ES-I3 (cell line): ENCODE data around the gene CFAP251.

Source experiments
- H3K36me3 ChIP-seq: 2 replicates; pipeline ENCODE4 v1.6.1; 2013; ENCODE audit warnings: mild to moderate bottlenecking, low read length, control low read depth, moderate library complexity; ENCODE audit not compliant: insufficient read depth
- H3K4me1 ChIP-seq: 2 replicates; pipeline ENCODE4 v1.6.1; 2013; ENCODE audit warnings: mild to moderate bottlenecking, control low read depth, low read length; ENCODE audit not compliant: insufficient read depth
- H3K9ac ChIP-seq: 2 replicates; pipeline ENCODE4 v1.6.1; 2013; ENCODE audit warnings: low read depth, mild to moderate bottlenecking, low read length, moderate library complexity
- H3K9me3 ChIP-seq: 2 replicates; pipeline ENCODE4 v1.6.1; 2013; ENCODE audit warnings: mild to moderate bottlenecking, low read length, moderate library complexity; ENCODE audit not compliant: control insufficient read depth, insufficient read depth

The CFAP251 gene

DNA sequence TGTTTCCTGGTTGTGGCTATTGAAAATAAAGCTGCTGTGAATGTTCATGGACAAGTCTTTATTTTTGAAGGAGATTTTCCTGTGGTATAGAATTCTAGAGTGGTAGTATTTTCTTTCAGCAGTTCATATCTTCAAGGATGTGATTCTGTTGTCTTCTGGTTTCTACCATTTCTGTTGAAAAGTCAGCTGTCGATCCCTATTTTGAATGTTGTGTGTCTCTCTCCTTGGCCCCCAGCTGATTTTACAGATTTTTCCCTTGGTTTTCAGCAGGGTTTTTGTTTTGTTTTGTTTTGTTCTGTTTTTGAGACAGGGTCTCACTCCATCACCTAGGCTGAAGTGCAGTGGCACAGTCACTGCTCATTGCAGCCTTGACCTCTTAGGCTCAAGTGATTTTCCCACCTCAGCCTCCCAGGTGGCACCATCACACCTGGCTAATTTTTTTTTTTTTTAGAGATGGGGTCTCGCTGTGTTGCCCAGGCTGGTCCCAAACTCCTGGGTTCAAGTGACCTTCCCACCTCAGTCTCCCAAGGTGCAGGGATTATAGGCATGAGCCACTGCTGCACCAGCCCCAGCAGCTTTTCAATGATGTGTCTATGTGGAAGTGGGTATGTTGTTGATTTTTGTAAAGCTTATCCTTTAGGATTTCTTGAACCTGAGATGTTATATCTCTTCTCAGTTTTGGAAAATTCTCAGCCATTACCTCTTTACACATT, 28.1 kb downstream of the CFAP251 start:
- no peaks in the 10 kb centered on the region for H3K36me3 ChIP-seq
- no peaks in the 10 kb centered on the region for H3K4me1 ChIP-seq
- H3K9me3 ChIP-seq, result no peaks in the 10 kb centered on the region
- H3K9ac ChIP-seq, result no peak overlapping the region

DNA sequence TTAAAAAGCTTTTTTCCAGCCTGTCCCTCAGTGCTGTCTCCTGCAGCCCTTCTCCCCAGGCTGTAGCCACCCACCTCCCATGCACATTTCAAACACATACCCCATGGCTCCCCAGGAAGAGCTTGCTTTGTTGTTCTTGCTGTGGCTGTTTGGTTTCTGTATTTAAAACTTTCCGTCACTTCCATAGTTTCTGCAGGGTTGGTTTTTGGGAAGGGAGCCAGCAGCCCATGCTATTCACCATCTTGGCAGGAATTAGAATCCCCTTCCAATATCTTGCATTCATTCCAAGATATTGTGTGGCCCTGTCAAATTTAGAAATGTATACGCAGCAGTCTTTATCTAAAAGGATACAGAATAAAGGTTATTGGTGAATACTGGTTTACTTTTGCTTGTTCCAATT, 29.6 kb downstream of the CFAP251 start:
- Histone ChIP-seq H3K9ac (no peak overlapping the region), H3K9me3 (no peaks in the 10 kb centered on the region), H3K4me1 (no peaks in the 10 kb centered on the region), H3K36me3 (no peaks in the 10 kb centered on the region)

DNA sequence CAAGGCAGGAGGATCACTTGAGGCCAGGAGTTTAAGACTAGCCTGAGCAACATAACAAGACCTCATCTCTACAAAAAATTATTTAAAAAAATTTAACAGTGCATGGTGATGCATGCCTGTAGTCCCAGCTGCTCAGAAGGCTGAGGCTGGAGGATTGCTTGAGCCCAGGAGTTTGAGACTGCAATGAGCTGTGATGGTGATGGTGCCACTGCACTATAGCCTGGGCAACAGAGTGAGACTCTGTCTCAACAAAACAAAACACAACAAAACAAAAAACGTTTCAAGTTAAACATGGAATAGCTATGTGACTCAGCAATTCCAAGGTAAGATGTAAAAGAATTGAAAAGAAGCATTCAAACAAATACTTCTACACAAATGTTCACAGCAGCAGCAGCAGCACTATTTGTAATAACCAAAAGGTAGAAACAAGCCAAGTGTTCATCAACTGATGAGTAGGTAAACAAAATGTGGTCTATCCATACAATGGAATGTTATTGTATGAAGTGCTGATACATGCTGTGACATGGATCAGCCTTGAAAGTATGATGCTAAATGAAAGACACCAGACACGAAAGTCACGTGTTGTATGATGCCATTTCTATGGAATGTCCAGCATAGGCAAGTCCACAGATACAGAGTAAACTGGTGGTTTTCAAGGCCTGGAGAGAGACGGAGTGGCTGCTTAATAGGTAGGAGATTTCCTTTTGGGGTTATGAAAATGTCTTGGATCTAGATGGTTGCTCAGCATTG, 31.4 kb downstream of the CFAP251 start:
- Histone ChIP-seq H3K9ac (no peak overlapping the region), H3K4me1 (no peaks in the 10 kb centered on the region), H3K9me3 (no peaks in the 10 kb centered on the region), H3K36me3 (no peaks in the 10 kb centered on the region)

DNA sequence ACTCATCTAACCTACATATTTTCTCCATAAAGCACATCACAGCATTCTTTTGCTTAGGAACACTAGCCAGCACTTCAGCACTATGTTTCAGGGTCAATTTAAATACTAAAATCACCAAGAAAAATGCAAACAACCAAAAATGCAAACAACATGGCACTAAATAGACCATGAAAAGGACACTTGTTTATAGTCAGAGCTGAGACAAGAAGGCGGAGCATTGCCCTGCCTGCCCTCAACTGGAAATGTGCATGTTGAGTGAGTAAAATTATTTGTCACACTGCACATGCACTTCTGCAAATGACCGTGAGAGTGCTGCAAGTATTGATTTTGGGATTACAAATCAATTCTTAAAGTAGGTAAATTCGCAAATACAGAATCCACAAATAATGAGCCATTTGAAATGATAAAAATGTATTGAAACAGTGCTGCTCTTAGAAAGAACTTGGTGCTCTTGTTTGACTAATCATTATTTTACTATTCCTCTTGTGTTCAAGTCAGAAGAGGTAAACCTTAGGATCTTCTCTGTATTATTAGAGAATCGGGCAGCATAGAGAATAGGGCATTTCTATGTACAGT, 34.8 kb downstream of the CFAP251 start:
- Histone ChIP-seq H3K9me3 (no peaks in the 10 kb centered on the region), H3K9ac (no peak overlapping the region), H3K4me1 (peaks cover 6% of the 10 kb centered on the region), H3K36me3 (no peaks in the 10 kb centered on the region)

DNA sequence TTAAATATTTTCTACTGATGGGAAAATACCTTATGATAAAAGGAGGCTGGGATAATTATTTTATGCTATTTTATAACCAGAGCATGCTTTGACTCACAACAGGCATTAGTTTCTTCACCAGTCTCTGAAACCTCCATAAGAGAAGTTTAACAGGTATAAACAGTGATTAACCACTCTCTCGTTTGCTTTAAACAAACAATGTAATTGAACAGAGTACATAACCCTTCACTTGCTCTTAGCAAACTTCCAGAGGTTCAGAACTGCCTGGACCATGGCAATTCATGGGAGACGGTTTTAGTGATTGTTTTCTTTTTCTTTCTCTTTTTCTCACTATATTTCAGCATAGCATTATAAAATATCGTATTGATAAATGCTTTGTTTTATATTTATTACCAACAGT, 35.3 kb downstream of the CFAP251 start:
- H3K4me1 ChIP-seq, result peaks cover 9% of the 10 kb centered on the region
- no peaks in the 10 kb centered on the region for H3K9me3 ChIP-seq
- no peaks in the 10 kb centered on the region for H3K36me3 ChIP-seq
- H3K9ac ChIP-seq, result no peak overlapping the region

DNA sequence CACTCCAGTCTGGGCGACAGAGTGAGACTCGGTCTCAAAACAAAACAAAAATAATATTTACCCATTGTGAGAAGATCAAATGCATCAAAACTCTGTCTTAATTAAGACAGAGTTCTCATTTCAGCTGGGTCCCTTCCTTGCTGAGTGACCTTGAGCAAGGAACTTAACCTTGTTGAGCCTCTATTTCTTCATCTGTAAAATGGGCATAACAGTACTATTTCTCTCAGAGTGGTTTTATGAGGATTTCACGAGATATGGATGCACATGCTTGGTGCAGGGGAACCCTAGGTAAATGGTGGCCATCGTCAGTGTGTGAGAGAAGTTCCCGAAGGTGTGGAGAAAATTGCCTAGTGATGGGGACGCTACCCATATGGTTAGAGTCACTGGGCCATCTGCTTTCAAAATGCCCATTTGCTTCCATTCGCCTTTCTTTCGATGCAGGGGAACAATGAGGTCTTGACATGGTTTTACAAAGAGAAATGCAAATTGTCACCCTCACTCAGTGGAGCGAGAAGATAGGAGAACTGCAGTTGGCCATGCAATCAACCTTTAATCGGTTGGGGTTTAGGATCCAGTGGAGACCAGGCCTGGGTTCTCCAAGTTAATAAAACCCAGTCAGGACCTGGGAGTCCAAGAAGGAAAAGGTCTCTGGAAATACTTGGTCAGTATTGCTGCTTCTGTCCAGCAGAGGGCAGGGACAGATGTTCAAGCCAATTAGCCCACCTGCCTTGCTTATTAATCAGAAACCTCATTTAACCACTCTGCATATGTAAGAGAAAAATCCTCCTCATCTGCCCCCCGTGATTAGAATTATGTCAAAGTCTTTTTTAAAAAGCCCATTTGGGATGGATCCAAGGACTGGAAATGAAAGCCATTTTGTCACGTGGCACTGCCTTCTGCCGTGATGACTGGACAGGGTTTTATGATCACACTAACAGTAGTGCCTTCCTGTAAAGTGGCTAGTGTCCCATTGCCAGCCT, 37.2 kb downstream of the CFAP251 start:
- Histone ChIP-seq H3K9ac (no peak overlapping the region), H3K36me3 (no peaks in the 10 kb centered on the region), H3K4me1 (peaks cover 9% of the 10 kb centered on the region), H3K9me3 (no peaks in the 10 kb centered on the region)

DNA sequence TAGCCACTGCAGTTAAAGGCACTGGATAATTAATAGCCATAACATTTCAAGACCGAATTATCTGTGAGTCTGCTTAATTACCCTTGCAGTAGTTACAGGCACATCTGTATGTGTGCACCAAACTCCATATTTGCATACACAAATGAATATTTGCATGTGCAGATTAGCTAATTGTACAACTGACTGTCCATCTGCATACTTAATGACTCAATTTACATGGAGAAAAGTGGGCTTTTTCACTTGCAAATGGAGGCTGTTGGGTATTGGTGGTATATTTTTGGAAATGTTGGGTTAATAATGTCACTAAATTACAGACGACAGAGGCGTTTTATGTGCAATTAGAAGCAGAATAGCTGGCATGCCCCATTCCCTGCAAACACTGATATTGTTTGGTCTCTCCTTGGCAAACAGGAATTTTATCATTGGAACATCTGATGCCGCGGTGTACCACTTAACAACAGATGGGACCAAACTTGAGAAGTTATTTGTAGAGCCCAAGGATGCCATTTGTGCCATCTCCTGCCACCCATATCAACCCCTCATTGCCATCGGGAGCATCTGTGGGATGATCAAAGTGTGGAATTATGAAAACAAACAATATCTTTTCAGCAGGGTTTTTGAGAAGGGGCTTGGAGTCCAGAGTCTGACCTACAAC, 39.6 kb downstream of the CFAP251 start:
- H3K4me1 ChIP-seq, result peaks cover 9% of the 10 kb centered on the region
- no peaks in the 10 kb centered on the region for H3K36me3 ChIP-seq
- H3K9ac ChIP-seq, result no peak overlapping the region
- H3K9me3 ChIP-seq, result no peaks in the 10 kb centered on the region

DNA sequence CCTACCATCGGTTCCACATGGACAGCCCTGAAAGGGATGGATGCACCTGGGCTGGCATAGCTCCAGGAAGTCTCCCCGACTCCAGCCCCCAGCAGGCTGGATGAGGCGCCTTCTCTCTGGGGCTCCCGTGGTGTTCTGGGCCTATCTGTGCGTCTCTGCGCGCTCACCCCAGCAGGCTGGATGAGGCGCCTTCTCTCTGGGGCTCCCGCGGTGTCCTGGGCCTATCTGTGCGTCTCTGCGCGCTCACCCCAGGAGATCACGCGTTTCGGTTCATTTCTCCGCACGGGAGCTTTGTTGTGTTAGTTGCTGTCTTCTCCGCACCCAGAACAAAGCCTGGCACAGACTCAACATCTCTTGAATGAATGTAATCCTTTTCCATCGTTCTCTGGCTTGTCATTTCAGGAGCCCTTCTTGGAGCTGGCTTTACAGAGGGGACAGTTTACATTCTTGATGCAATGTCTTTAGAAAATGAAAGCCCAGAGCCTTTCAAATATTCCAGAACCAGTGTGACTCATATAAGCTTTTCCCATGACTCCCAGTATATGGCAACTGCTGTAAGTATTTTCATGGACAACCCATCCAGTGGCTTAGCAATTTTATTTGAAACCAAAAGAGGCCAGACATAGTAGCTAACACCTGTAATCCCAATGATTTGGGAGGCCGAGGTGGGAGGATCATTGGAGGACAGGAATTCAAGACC, 40.3 kb downstream of the CFAP251 start:
- Histone ChIP-seq H3K4me1 (peaks cover 9% of the 10 kb centered on the region), H3K36me3 (no peaks in the 10 kb centered on the region; the same call in 1 of the 2 replicates), H3K9me3 (no peaks in the 10 kb centered on the region), H3K9ac (no peak overlapping the region)

DNA sequence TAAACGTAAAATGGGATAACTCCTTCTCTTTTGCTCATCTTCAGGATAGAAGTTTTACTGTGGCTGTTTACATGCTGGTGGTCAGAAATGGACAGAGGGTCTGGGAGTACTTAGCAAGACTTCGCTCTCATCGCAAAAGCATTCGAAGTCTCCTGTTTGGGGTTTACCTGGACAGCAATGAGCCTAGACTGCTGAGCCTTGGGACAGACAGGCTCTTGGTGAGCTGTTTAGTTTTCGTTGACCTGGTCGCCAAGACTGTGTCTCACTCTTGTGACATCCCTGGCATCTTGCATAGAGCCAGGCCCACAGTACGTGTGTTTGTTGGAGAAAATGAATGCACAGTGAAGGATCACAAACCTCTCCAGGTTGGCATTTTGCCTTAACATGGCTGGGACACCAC, 42.1 kb downstream of the CFAP251 start:
- Histone ChIP-seq H3K4me1 (peaks cover 9% of the 10 kb centered on the region), H3K9me3 (no peaks in the 10 kb centered on the region), H3K9ac (no peak overlapping the region), H3K36me3 (no peaks in the 10 kb centered on the region; the same call in 1 of the 2 replicates)

DNA sequence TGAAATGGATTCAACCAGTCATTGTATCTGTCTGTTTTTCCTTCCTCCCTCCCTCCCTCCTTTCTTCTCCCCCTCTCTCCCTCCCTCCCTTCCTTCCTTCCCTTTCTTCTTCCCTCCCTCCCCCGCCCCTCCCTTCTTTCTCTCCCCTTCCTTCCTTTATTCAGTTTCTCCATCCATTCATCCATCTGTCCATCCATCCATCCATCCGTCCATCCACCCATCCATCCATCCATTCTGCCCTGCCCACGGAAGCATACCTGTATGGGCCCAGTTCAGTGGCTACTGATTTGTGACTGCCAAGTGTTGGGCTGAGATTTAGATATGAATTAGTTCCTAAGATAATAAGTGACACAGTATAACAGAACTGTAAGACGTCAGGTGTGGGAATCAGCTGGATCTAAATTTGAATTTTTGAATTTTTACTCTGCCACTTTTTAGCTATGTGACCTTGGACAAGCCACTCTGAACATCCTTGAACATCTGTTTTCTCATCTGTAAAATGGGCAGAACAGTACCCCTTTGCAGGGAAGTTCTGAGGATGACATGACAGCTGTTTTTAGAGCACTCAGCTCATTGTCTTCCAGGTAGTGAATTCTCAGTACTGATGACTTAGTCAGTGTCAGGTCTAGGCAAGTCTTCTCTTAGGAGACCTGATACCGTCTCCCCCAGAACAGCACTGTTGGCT, 42.9 kb downstream of the CFAP251 start:
- Histone ChIP-seq H3K36me3 (no peaks in the 10 kb centered on the region; the same call in 1 of the 2 replicates), H3K9me3 (no peaks in the 10 kb centered on the region), H3K9ac (no peak overlapping the region), H3K4me1 (peaks cover 9% of the 10 kb centered on the region)

DNA sequence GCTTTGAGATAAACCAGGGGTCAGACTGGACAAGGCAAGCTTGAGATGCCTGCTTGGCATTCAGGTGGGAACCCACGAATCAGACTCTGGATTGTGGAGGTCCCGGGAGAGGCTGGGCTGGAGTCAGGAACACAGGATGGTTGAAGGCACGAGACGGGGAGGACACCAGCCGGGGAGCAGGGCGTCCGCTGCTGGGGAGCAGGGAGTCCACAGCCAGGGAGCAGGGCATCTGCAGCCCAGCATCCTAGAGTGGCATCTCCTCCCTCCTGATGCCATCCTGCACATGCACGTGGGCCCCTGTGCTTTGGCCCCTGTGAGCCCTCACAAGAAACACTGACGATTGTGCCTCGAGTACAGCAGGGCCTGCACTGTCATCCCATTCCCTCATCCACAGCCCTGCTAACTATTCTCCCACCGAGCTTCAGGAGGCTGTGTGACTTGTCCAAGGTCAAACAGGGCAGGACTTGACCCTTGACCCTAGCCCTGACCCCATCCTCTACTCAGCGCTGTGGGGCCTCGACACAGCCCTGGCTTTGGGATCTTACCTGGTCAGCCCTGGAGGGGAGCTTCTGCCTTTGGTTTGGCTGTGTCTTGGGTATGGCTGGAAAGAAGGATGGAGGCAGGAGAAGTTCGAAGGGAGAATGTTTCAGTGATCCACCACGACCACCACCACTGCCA, 45.1 kb downstream of the CFAP251 start:
- no peak overlapping the region for H3K9ac ChIP-seq
- H3K9me3 ChIP-seq, result no peaks in the 10 kb centered on the region
- no peaks in the 10 kb centered on the region; the same call in 1 of the 2 replicates for H3K36me3 ChIP-seq
- peaks cover under 1% of the 10 kb centered on the region; the same call in 1 of the 2 replicates for H3K4me1 ChIP-seq

DNA sequence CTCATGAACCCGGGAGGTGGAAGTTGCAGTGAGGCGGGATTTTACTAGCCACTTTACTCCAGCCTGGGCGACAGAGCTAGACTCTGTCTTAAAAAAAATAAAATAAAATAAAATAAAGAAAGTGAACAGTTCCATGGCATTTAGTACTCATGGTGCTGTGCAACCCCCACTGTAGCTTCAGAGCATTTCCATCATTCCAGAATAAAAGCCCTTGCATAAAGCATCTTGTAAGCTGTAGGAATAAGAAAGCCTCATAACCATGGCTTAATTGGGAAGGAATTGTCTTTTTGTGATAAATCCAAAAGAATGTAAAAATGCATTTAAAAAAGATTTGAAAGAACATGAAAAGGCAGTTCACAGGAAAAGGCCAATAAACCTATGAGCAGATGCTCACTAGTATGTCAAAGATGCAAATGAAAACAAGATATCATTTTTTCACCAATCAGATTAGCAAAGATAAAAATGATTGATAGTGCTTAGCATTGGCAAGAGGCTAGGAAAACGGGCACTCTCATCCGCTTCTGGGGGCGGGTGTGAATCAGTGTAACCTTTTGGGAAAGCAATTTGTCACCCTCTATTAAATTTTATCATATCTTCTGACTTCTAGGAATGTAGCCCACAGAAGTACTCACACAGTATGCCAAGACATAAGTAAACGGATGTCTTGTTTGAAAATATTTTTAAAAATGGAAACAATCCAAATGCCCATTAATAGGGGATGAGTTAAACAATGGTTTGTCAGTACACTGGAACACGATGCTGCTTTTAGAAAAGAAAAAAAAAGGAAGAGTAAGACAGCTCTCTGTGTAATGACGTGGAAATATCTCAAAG, 46.6 kb downstream of the CFAP251 start:
- Histone ChIP-seq H3K4me1 (no peaks in the 10 kb centered on the region; the same call in 1 of the 2 replicates), H3K9me3 (no peaks in the 10 kb centered on the region), H3K9ac (no peak overlapping the region), H3K36me3 (no peaks in the 10 kb centered on the region; the same call in 1 of the 2 replicates)
